Upper lobe of right lung (tissue), 1 donor: Measurements from ENCODE around the gene SEMA3A. TPM values are rescaled to one million over a fixed set of nuclear protein-coding genes. Genes with fewer than 3 reads are reported as not detected.

ENCODE experiments used
- ATAC-seq: fragments of 200-7000 bp; cut with Tn5 transposase; one replicate; pipeline ENCODE4 v1.9.1; 2020; ENCODE audit warnings: mild to moderate bottlenecking, moderate library complexity
- DNase-seq: peaks from one replicate; pipeline ENCODE4 v3.0.0-alpha.2; 2020
- H3K27ac ChIP-seq: fragments of 200-600 bp; one replicate; pipeline ENCODE4 v1.8.0; 2022
- H3K27me3 ChIP-seq: fragments of 200-600 bp; one replicate; pipeline ENCODE4 v1.8.0; 2022; ENCODE audit warnings: mild to moderate bottlenecking
- H3K36me3 ChIP-seq: fragments of 200-600 bp; one replicate; pipeline ENCODE4 v1.8.0; 2022
- H3K4me1 ChIP-seq: fragments of 200-600 bp; one replicate; pipeline ENCODE4 v1.8.0; 2022
- H3K4me3 ChIP-seq: fragments of 200-600 bp; one replicate; pipeline ENCODE4 v1.8.0; 2022; ENCODE audit warnings: mild to moderate bottlenecking
- H3K9me3 ChIP-seq: fragments of 200-600 bp; one replicate; pipeline ENCODE4 v1.8.0; 2022
- CTCF ChIP-seq: fragments of 200-600 bp; IDR thresholded peaks from one replicate; pipeline ENCODE4 v1.8.0; 2022; ENCODE audit warnings: antibody characterized with exemption
- intact Hi-C: fragments of 100-400 bp; cut with DNase I; formaldehyde crosslinking; loops from one replicate; pipeline ENCODE4 v1.11.0; 2022
- total RNA-seq: library from RNA; stranded (reverse); fragmentation: NEBNext Ultra II Directional; extraction: Animal tissue kit (Norgen Biotek cat#: 25700); gene quantifications from one replicate; pipeline ENCODE4 v1.2.1, GENCODE V29; 2021
- donor health status: DM: no; HTN: yes; CAD: no; lungs with severe emphysema.

SEMA3A gene
- total RNA-seq, 1 donor from 2014 or later = 12.0 TPM

GRCh38 chr7:84092207-84092606 is 102.4 kb downstream of the SEMA3A start:
- H3K27me3 ChIP-seq = no peaks in the 10 kb centered on the region
- DNase-seq = no peak
- no peak overlapping the region for H3K27ac ChIP-seq
- ATAC-seq = no peak
- no peak overlapping the region for H3K4me3 ChIP-seq
- H3K36me3 ChIP-seq = no peaks in the 10 kb centered on the region
- H3K9me3 ChIP-seq = no peaks in the 10 kb centered on the region
- TF ChIP-seq CTCF = no peak
- H3K4me1 ChIP-seq = no peaks in the 10 kb centered on the region
- intact Hi-C loops = no loop called here

- Histone ChIP-seq H3K9me3 (no peaks in the 10 kb centered on the region), H3K36me3 (no peaks in the 10 kb centered on the region), H3K4me3 (no peak overlapping the region), H3K27me3 (no peaks in the 10 kb centered on the region), H3K27ac (no peak overlapping the region), H3K4me1 (no peaks in the 10 kb centered on the region)
- intact Hi-C loops = no loop called here
- no peak for TF ChIP-seq CTCF
- DNase-seq (no peak), ATAC-seq (no peak)
Measured at GRCh38 chr7:84091318-84091717, 103.3 kb downstream of the SEMA3A start.

GRCh38 chr7:84088802-84089201 is 105.8 kb downstream of the SEMA3A start:
- Histone ChIP-seq H3K9me3 (no peaks in the 10 kb centered on the region), H3K27me3 (no peaks in the 10 kb centered on the region), H3K36me3 (no peaks in the 10 kb centered on the region), H3K4me1 (no peaks in the 10 kb centered on the region), H3K4me3 (no peak overlapping the region), H3K27ac (no peak overlapping the region)
- ATAC-seq (no peak), DNase-seq (no peak)
- TF ChIP-seq CTCF = no peak
- intact Hi-C loops = no loop called here

DNA sequence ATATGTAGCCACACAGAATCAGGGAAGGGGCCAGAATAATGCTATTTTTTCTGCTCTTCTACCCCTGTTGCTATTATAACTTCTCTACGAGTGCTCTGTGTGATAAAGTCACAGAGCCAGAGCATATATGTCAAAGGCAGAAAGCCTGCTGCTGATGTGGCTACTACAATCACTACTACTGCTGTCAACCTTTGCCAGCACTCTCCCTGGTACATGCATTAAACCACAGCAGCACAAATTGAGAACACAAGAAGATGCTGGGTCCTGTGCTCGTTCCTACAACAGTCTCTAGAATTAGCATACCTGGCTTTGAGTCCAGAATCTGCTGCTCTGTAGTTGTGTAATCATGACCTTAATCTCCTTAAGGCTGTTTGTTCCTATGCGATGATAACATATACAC is 108.6 kb downstream of the SEMA3A start:
- Histone ChIP-seq H3K27me3 (no peaks in the 10 kb centered on the region), H3K4me1 (no peaks in the 10 kb centered on the region), H3K27ac (no peak overlapping the region), H3K9me3 (no peaks in the 10 kb centered on the region), H3K36me3 (no peaks in the 10 kb centered on the region), H3K4me3 (no peak overlapping the region)
- intact Hi-C loops = no loop called here
- TF ChIP-seq CTCF = no peak
- DNase-seq = no peak
- no peak for ATAC-seq

DNA sequence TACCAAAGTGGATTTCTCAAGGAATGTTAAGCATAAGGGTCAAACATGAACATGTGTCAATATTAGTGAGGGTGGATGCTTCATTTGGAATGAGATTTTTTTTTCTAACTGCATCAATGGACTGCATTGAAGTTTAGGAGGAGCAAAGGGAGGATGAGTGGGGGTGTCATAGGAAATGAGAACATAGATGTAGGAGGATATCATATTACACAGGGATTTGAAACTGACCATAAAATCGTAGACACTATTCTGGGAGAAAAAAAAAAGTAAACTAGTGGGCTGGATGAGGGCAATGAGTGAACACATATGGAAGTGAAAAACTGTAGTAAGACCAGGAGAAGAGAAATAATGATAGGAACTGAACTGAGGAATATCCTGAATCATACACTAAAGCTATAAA is 109.4 kb downstream of the SEMA3A start:
- H3K9me3 ChIP-seq = no peaks in the 10 kb centered on the region
- H3K27me3 ChIP-seq = no peaks in the 10 kb centered on the region
- intact Hi-C loops = no loop called here
- H3K4me3 ChIP-seq = no peak overlapping the region
- no peaks in the 10 kb centered on the region for H3K4me1 ChIP-seq
- ATAC-seq (no peak), DNase-seq (no peak)
- H3K27ac ChIP-seq = no peak overlapping the region
- no peak for TF ChIP-seq CTCF
- no peaks in the 10 kb centered on the region for H3K36me3 ChIP-seq

- DNase-seq = no peak
- no peak for ATAC-seq
- Histone ChIP-seq H3K4me1 (no peaks in the 10 kb centered on the region), H3K27ac (no peak overlapping the region), H3K36me3 (no peaks in the 10 kb centered on the region), H3K27me3 (no peaks in the 10 kb centered on the region), H3K4me3 (no peak overlapping the region), H3K9me3 (no peaks in the 10 kb centered on the region)
- intact Hi-C loops = no loop called here
- no peak for TF ChIP-seq CTCF
Measured at GRCh38 chr7:84083846-84084245, 110.7 kb downstream of the SEMA3A start.
